K562 (cell line): ENCODE measurements around the gene CSNK1G2. TPM values are rescaled to one million over a fixed set of nuclear protein-coding genes. Genes with fewer than 3 reads are reported as not detected.
A peak's percentile ranks its signal among the peaks of the same experiment; 100 is the strongest.

Source experiments
- ATAC-seq: fragments of 200-7000 bp; cut with Tn5 transposase; 3 replicates; pipeline ENCODE4 v1.9.1; 2020; ENCODE audit warnings: moderate library complexity
- BruUV-seq: library from RNA; stranded (reverse); fragments of 400-500 nt; replicated peaks from 2 replicates; lab custom pipeline; 2021; lab: Mats Ljungman, UMichigan
- CTCF ChIA-PET: fragments of 300-600 bp; formaldehyde crosslinking; extraction: SDS; loops from one replicate; lab custom pipeline; 2021; ENCODE audit warnings: low intra/inter-chr PET ratio; lab: Yijun Ruan, JAX
- POLR2A ChIA-PET: fragments of 300-600, 350-650 bp; sonication (Branson Sonifier 250); formaldehyde crosslinking; extraction: SDS; loops from one replicate; lab custom pipeline; 2021; ENCODE audit warnings: antibody characterized with exemption, inconsistent platforms; lab: Yijun Ruan, JAX
- DNase-seq, 4 experiments: peaks; one replicate each; pipeline versions ENCODE4 v3.0.0 to v3.0.0-alpha.2; 2011 to 2018; ENCODE audit warnings: low spot score in 3 of 4, mixed read lengths in 3 of 4; ENCODE audit errors: extremely low read depth in 1 of 4
- FAIRE-seq: peaks from 2 replicates; lab custom pipeline; 2011; peaks lifted over from hg19 to GRCh38; lab: Jason Lieb, UNC
- H2AFZ ChIP-seq: 2 replicates; pipeline ENCODE4 v1.6.0; 2011; ENCODE audit warnings: low read depth, low read length, control low read depth, inconsistent platforms
- H3K27ac ChIP-seq: fragments of 200-600 bp; 3 replicates; pipeline ENCODE4 v1.8.0; 2011; ENCODE audit warnings: low read depth, mild to moderate bottlenecking, control low read depth, inconsistent platforms, low read length, moderate library complexity, mixed read lengths; ENCODE audit errors: extremely low read depth
- H3K27me3 ChIP-seq, 2 experiments: fragments of 300-600 bp in 1 of 2; 2 replicates in 1 of 2; 3 replicates in 1 of 2; pipeline versions ENCODE4 v1.6.0 to v1.8.0; 2011; ENCODE audit warnings: inconsistent platforms in 2 of 2, low read length in 2 of 2, mild to moderate bottlenecking in 1 of 2, mixed read lengths in 1 of 2, moderate library complexity in 1 of 2; ENCODE audit not compliant: control insufficient read depth in 2 of 2, insufficient read depth in 2 of 2
- H3K36me3 ChIP-seq: fragments of 300-600 bp; 3 replicates; pipeline ENCODE4 v1.8.0; 2011; ENCODE audit warnings: mild to moderate bottlenecking, low read length, inconsistent platforms; ENCODE audit not compliant: control insufficient read depth, insufficient read depth
- H3K4me1 ChIP-seq, 2 experiments: fragments of 200-600 bp in 1 of 2; replicated peaks in 1 of 2; 2 replicates in 1 of 2; 3 replicates in 1 of 2; pipeline versions ENCODE4 v1.5.1 to v1.8.0; 2011; ENCODE audit warnings: inconsistent platforms in 2 of 2, low read length in 2 of 2, mild to moderate bottlenecking in 1 of 2, mixed read lengths in 1 of 2, moderate library complexity in 1 of 2; ENCODE audit not compliant: control insufficient read depth in 2 of 2, insufficient read depth in 2 of 2
- H3K4me2 ChIP-seq: 2 replicates; pipeline ENCODE4 v1.6.1; 2011; ENCODE audit warnings: low read length, control low read depth, inconsistent platforms, mixed read lengths; ENCODE audit not compliant: insufficient read depth
- H3K4me3 ChIP-seq: fragments of 200-600 bp; sonication (generic), shearing (Covaris generic); 2 replicates; pipeline ENCODE4 v1.5.1; 2016; ENCODE audit warnings: control low read depth, inconsistent platforms
- H3K79me2 ChIP-seq: fragments of 200-600 bp; 3 replicates; pipeline ENCODE4 v1.8.0; 2011; ENCODE audit warnings: low read length, inconsistent platforms; ENCODE audit not compliant: control insufficient read depth, insufficient read depth
- H3K9ac ChIP-seq, 2 experiments: 2 replicates each; pipeline versions ENCODE4 v1.6.0 to v1.6.1; 2011; ENCODE audit warnings: low read depth in 2 of 2, low read length in 2 of 2, control low read depth in 1 of 2, inconsistent platforms in 1 of 2, mild to moderate bottlenecking in 1 of 2, mixed read lengths in 1 of 2; ENCODE audit not compliant: insufficient read depth in 1 of 2
- H3K9me1 ChIP-seq: one replicate; pipeline ENCODE4 v1.6.0; 2011; ENCODE audit warnings: inconsistent platforms, mild to moderate bottlenecking, low read length, moderate library complexity; ENCODE audit not compliant: control insufficient read depth, insufficient read depth
- H3K9me3 ChIP-seq: replicated peaks from 2 replicates; pipeline ENCODE4 v1.5.1; 2011; ENCODE audit warnings: low read depth, low read length, inconsistent platforms; ENCODE audit not compliant: control insufficient read depth, insufficient read depth
- H4K20me1 ChIP-seq: replicated peaks from 2 replicates; pipeline ENCODE4 v1.6.1; 2011; ENCODE audit warnings: low read length, inconsistent platforms, mixed read lengths; ENCODE audit not compliant: control insufficient read depth, insufficient read depth
- POLR2G ChIP-seq: fragments of 200-400 bp; formaldehyde crosslinking; IDR thresholded peaks from 2 replicates; pipeline ENCODE4 v1.6.1; 2017; ENCODE audit warnings: low read depth, mild to moderate bottlenecking, antibody characterized with exemption, low read length, moderate library complexity
- RBFOX2 ChIP-seq: fragments of 200-400 bp; formaldehyde crosslinking; IDR thresholded peaks from 2 replicates; pipeline ENCODE4 v1.6.1; 2017; ENCODE audit warnings: low read depth, mild to moderate bottlenecking, low read length, moderate library complexity
- RBM14 ChIP-seq: fragments of 200-400 bp; formaldehyde crosslinking; IDR thresholded peaks from 2 replicates; pipeline ENCODE4 v1.6.1; 2018; ENCODE audit warnings: low read depth, mild to moderate bottlenecking, low read length, moderate library complexity, borderline replicate concordance; ENCODE audit not compliant: insufficient read depth
- RBM22 ChIP-seq: fragments of 200-400 bp; formaldehyde crosslinking; IDR thresholded peaks from 2 replicates; pipeline ENCODE4 v1.6.1; 2018; ENCODE audit warnings: low read length, low read depth; ENCODE audit not compliant: poor library complexity, severe bottlenecking
- ZNF3 ChIP-seq: fragments of 250-450 bp; sonication (Bioruptor Pico); IDR thresholded peaks from 2 replicates; pipeline ENCODE4 v1.5.0; 2021; ENCODE audit warnings: mild to moderate bottlenecking, moderate library complexity
- WGBS: fragments of 100-300 bp; shearing (Covaris generic); methylation state at CpG from one replicate; pipeline ENCODE4 v1.1.6; 2016; ENCODE audit warnings: low coverage, mixed read lengths; ENCODE audit not compliant: insufficient coverage; ENCODE audit errors: missing lambda C conversion rate; 5-methylcytosine and 5-hydroxymethylcytosine counted together
- in situ Hi-C: fragments of 300-500 bp; cut with MboI; formaldehyde crosslinking; loops from 4 replicates; pipeline ENCODE4 v1.15.0; 2018; ENCODE audit warnings: inconsistent platforms, mixed read lengths
- intact Hi-C: fragments of 100-400 bp; cut with micrococcal nuclease; formaldehyde crosslinking; loops from 2 replicates; pipeline ENCODE4 v1.14.2; 2022
- polyA plus RNA-seq, 8 experiments: library from polyadenylated mRNA; depleted of rRNA in 4 of 8; stranded (reverse) in 5 of 8; unstranded in 3 of 8; fragments of >200 nt; fragmentation: Nextera tagmentation in 2 of 8; fragmentation: Illumina TruSeq in 1 of 8; extraction: Ambion mirVana in 2 of 8; extraction: Trizol in 1 of 8; gene quantifications; 2 replicates each; pipeline versions ENCODE4 v1.2.1 to v1.2.3, GENCODE V29; 2011 to 2014; ENCODE audit warnings: inconsistent platforms in 1 of 8, missing spikeins in 1 of 8
- total RNA-seq, 7 experiments: library from RNA; depleted of rRNA in 6 of 7; stranded (reverse); fragments of >200 nt in 6 of 7; fragmentation: Illumina TruSeq in 2 of 7; extraction: Trizol in 2 of 7; gene quantifications; 2 replicates each; pipeline versions ENCODE4 v1.2.1 to v1.2.3, GENCODE V29; 2011 to 2021; ENCODE audit warnings: low replicate concordance in 1 of 7
- TF ChIP-seq, protein P1 (sequence below): sonication (generic); formaldehyde crosslinking; IDR thresholded peaks from 2 replicates; pipeline ENCODE4 v1.9.0; 2022; ENCODE audit warnings: mild to moderate bottlenecking, missing genetic modification reagents

CSNK1G2 gene
- total and polyA plus RNA-seq, 9 of the 15 experiments (the other 6 are each of a cell fraction or from before 2014, with no cell fraction given) = 0.48 to 119 (median 49.5) TPM

DNA sequence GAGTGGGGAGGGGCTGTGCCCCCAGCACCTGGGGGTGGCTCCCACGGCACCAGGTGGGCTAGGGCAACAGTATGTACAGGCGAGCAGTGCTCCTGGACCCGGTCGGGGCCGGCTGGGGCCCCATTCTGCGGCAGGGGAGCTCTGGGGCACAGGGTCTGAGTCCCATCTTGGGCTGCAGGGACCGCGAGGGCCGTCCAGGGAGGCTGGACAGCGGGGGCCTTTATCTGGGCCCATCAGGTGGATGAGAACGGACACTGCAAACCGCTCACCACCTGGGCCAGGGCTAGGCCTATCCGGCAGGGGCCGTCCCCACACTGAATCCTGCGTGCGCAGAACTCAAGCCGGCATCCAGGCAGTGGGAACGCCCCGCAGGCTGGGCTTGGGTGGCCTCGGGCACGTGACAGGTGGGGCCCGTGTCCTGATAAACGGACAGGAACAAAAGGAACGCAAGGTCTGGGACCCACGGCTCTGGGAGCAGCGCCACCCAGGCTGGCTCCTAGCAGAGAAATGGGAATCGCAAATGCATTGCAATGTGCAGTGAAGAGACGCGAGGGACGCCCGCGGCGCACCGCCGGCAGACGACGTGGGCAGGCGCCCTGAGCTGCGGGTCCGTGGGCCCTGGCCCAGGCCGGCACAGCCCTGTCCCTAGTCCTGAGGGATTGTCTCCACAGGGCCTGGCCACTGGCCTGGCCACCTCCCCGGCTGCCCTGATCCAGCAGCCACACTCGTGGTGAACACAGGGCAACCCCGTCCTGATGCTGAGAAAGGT, 44.8 kb downstream of the CSNK1G2 start:
- H3K9me1 ChIP-seq = no peaks in the 10 kb centered on the region
- no peaks in the 10 kb centered on the region; the same call in 1 of the 2 replicates for H4K20me1 ChIP-seq
- CTCF ChIA-PET = no interaction called here
- peaks cover 0 to 45% of the 10 kb centered on the region in 2 experiments; a peak in 2 of 5 replicates for H3K4me1 ChIP-seq
- no peak overlapping the region for H3K4me2 ChIP-seq
- no peaks in the 10 kb centered on the region for H3K9me3 ChIP-seq
- H2AFZ ChIP-seq = no peak overlapping the region
- no peak overlapping the region; a peak in 1 of 4 replicates for H3K9ac ChIP-seq
- 90% methylated on average over 29 of the region's 44 CpGs for WGBS
- intact Hi-C loops (no loop called here), in situ Hi-C loops (no loop called here)
- peaks cover 52% of the 10 kb centered on the region; the same call in 1 of the 3 replicates for H3K36me3 ChIP-seq
- peak; percentile 36 for ATAC-seq
- no peaks in the 10 kb centered on the region for H3K27me3 ChIP-seq
- no peak overlapping the region for H3K27ac ChIP-seq
- no peak for FAIRE-seq
- H3K79me2 ChIP-seq = no peaks in the 10 kb centered on the region
- H3K4me3 ChIP-seq = no peak overlapping the region
- POLR2A ChIA-PET = no interaction called here
- no TSS peak for BruUV-seq
- DNase-seq = no peak
- TF ChIP-seq RBM22 = peak; percentile 60
- TF ChIP-seq, protein P1, sequence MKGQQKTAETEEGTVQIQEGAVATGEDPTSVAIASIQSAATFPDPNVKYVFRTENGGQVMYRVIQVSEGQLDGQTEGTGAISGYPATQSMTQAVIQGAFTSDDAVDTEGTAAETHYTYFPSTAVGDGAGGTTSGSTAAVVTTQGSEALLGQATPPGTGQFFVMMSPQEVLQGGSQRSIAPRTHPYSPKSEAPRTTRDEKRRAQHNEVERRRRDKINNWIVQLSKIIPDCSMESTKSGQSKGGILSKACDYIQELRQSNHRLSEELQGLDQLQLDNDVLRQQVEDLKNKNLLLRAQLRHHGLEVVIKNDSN = peak; percentile 54
- no peak for TF ChIP-seq ZNF3 (CRISPR knock-in tag)
- no peak for TF ChIP-seq RBM14
- TF ChIP-seq RBFOX2 = peak; percentile 27
- TF ChIP-seq POLR2G = peak; percentile 50
